Measurements from ENCODE around the gene SDK1.

Gene SDK1

GRCh38 chr7:4001742-4002141, 700.7 kb downstream of the SDK1 start (continued):
- no peak for TF ChIP-seq ZBTB11 (tag by site-specific recombination; conservative IDR thresholded peaks at IDR 0.05; ENCODE audit: low read depth)
- TF ChIP-seq ZNF2 (tag by site-specific recombination; IDR thresholded peaks at IDR 0.05), result no peak
- TF ChIP-seq ZNF184 (tag by site-specific recombination; IDR thresholded peaks at IDR 0.05), result no peak
- no peak for TF ChIP-seq ZIC2 (tag by site-specific recombination; IDR thresholded peaks at IDR 0.05)

GRCh38 chr7:4003503-4003902, 702.5 kb downstream of the SDK1 start:
- Histone ChIP-seq H3K4me1 (ENCODE audit: control insufficient read depth, insufficient read depth, low read length) (no peaks in the 10 kb centered on the region), H3K36me3 (ENCODE audit: control insufficient read depth in 2 of 2, insufficient read depth in 1 of 2, low read length in 2 of 2) (no peaks in the 10 kb centered on the region), H3K4me3 (ENCODE audit: low read depth, low read length) (no peak overlapping the region), H3K27ac (ENCODE audit: extremely low read depth, low read depth, low read length) (no peak overlapping the region), H3K9me3 (ENCODE audit: control insufficient read depth, insufficient read depth, low read depth, low read length) (no peaks in the 10 kb centered on the region)
- ChIA-PET CTCF (no interaction called here), POLR2A (no interaction called here)
- no peak for TF ChIP-seq PATZ1 (tag by site-specific recombination; IDR thresholded peaks at IDR 0.05)
- no peak for TF ChIP-seq ZNF2 (tag by site-specific recombination; IDR thresholded peaks at IDR 0.05)
- no peak for TF ChIP-seq ZNF518A (tag by site-specific recombination; conservative IDR thresholded peaks at IDR 0.05; ENCODE audit: low read depth)
- no peak for TF ChIP-seq BCL11A (tag by site-specific recombination; IDR thresholded peaks at IDR 0.05; ENCODE audit: low read depth)

- POLR2A ChIA-PET, result no interaction called here
- CTCF ChIA-PET, result interaction anchor here (0.6 kb wide), 1 partner anchor 606 kb away, joined by 3 read pairs; no protein-coding TSS in a partner anchor
- Histone ChIP-seq H3K4me1 (ENCODE audit: control insufficient read depth, insufficient read depth, low read length) (no peaks in the 10 kb centered on the region), H3K9me3 (ENCODE audit: control insufficient read depth, insufficient read depth, low read depth, low read length) (no peaks in the 10 kb centered on the region), H3K27ac (ENCODE audit: extremely low read depth, low read depth, low read length) (no peak overlapping the region), H3K36me3 (ENCODE audit: control insufficient read depth in 2 of 2, insufficient read depth in 1 of 2, low read length in 2 of 2) (no peaks in the 10 kb centered on the region), H3K4me3 (ENCODE audit: low read depth, low read length) (no peak overlapping the region)
- TF ChIP-seq ZNF266 (tag by site-specific recombination; IDR thresholded peaks at IDR 0.05; ENCODE audit: low read depth), result no peak
- TF ChIP-seq BCL6B (tag by site-specific recombination; IDR thresholded peaks at IDR 0.05), result no peak
- TF ChIP-seq ZNF645 (tag by site-specific recombination; IDR thresholded peaks at IDR 0.05), result no peak
- TF ChIP-seq ZNF426 (tag by site-specific recombination; IDR thresholded peaks at IDR 0.05), result no peak
- no peak for TF ChIP-seq ZFP41 (tag by site-specific recombination; IDR thresholded peaks at IDR 0.05; ENCODE audit: borderline replicate concordance)
- TF ChIP-seq TSHZ1 (tag by site-specific recombination; IDR thresholded peaks at IDR 0.05; ENCODE audit: borderline replicate concordance), result no peak
- no peak for TF ChIP-seq ZXDB (tag by site-specific recombination; IDR thresholded peaks at IDR 0.05)
- TF ChIP-seq MYNN (tag by site-specific recombination; IDR thresholded peaks at IDR 0.05; ENCODE audit: borderline replicate concordance), result no peak
- TF ChIP-seq ZNF211 (tag by site-specific recombination; IDR thresholded peaks at IDR 0.05; ENCODE audit: low read depth), result no peak
Observed at GRCh38 chr7:4006687-4007086, 705.6 kb downstream of the SDK1 start.

Data from HEK293 (cell line).